ENCODE results near the gene BANF1.

Gene BANF1

GRCh38 chr11:65977621-65978390, 24.5 kb upstream of the BANF1 start:
- FAIRE-seq (no peak), DNase-seq (ENCODE audit: insufficient read length, low spot score) (no peak)

- FAIRE-seq, result no peak
These were observed 23.7 kb upstream of the BANF1 start for GRCh38 chr11:65978391-65979238.

GRCh38 chr11:65979261-65979759, 23.0 kb upstream of the BANF1 start:
- FAIRE-seq, result no peak
- no peak for DNase-seq (ENCODE audit: insufficient read length, low spot score)

More at GRCh38 chr11:65978391-65979238, 23.7 kb upstream of the BANF1 start:
- DNase-seq (ENCODE audit: insufficient read length, low spot score), result no peak

- DNase-seq (ENCODE audit: insufficient read length, low spot score) (no peak), FAIRE-seq (peak; percentile 13)
These were observed 21.1 kb upstream of the BANF1 start for GRCh38 chr11:65981101-65981740.

GRCh38 chr11:65981972-65982823, 20.1 kb upstream of the BANF1 start:
- peak; percentile 66 for FAIRE-seq
- no peak for DNase-seq (ENCODE audit: insufficient read length, low spot score)

- no peak for FAIRE-seq
These were observed 19.3 kb upstream of the BANF1 start for GRCh38 chr11:65982824-65983588.

GRCh38 chr11:65983589-65983987, 18.7 kb upstream of the BANF1 start:
- FAIRE-seq, result peak; percentile 87
- no peak for DNase-seq (ENCODE audit: insufficient read length, low spot score)

More at GRCh38 chr11:65982824-65983588, 19.3 kb upstream of the BANF1 start:
- no peak for DNase-seq (ENCODE audit: insufficient read length, low spot score)

- DNase-seq (ENCODE audit: insufficient read length, low spot score), result no peak
- FAIRE-seq, result no peak
These were observed 15.0 kb upstream of the BANF1 start for GRCh38 chr11:65987336-65987735.

GRCh38 chr11:65988791-65989592, 13.3 kb upstream of the BANF1 start:
- DNase-seq (ENCODE audit: insufficient read length, low spot score) (peak; percentile 97), FAIRE-seq (peak; percentile 100)

- no peak for DNase-seq (ENCODE audit: insufficient read length, low spot score)
- no peak for FAIRE-seq
These were observed 10.2 kb upstream of the BANF1 start for GRCh38 chr11:65992056-65992455.

- no peak for DNase-seq (ENCODE audit: insufficient read length, low spot score)
- FAIRE-seq, result no peak
These were observed 5.0 kb upstream of the BANF1 start for GRCh38 chr11:65997286-65997685.

- DNase-seq (ENCODE audit: insufficient read length, low spot score), result peak; percentile 71
- no peak for FAIRE-seq
These were observed 434 bp downstream of the BANF1 start for GRCh38 chr11:66002648-66003225.

GRCh38 chr11:66003291-66003690, 988 bp downstream of the BANF1 start:
- FAIRE-seq, result no peak
- DNase-seq (ENCODE audit: insufficient read length, low spot score), result no peak

GRCh38 chr11:66004186-66004585, 1.9 kb downstream of the BANF1 start:
- DNase-seq (ENCODE audit: insufficient read length, low spot score), result no peak
- no peak for FAIRE-seq

GRCh38 chr11:66006134-66006890, 4.0 kb downstream of the BANF1 start:
- FAIRE-seq, result peak; percentile 9
- DNase-seq (ENCODE audit: insufficient read length, low spot score), result no peak

GRCh38 chr11:66006891-66007176, 4.5 kb downstream of the BANF1 start:
- DNase-seq (ENCODE audit: insufficient read length, low spot score), result no peak
- FAIRE-seq, result no peak

- no peak for DNase-seq (ENCODE audit: insufficient read length, low spot score)
- no peak for FAIRE-seq
These were observed 4.9 kb downstream of the BANF1 start for GRCh38 chr11:66007201-66007634.

- FAIRE-seq (peak; percentile 57), DNase-seq (ENCODE audit: insufficient read length, low spot score) (no peak)
These were observed 5.8 kb downstream of the BANF1 start for GRCh38 chr11:66008095-66008467.
